8988T (cell line): ENCODE measurements around the gene UPB1.

Experiments used
- DNase-seq: peaks from one replicate; pipeline ENCODE4 v3.0.0; 2011

UPB1 gene

DNA sequence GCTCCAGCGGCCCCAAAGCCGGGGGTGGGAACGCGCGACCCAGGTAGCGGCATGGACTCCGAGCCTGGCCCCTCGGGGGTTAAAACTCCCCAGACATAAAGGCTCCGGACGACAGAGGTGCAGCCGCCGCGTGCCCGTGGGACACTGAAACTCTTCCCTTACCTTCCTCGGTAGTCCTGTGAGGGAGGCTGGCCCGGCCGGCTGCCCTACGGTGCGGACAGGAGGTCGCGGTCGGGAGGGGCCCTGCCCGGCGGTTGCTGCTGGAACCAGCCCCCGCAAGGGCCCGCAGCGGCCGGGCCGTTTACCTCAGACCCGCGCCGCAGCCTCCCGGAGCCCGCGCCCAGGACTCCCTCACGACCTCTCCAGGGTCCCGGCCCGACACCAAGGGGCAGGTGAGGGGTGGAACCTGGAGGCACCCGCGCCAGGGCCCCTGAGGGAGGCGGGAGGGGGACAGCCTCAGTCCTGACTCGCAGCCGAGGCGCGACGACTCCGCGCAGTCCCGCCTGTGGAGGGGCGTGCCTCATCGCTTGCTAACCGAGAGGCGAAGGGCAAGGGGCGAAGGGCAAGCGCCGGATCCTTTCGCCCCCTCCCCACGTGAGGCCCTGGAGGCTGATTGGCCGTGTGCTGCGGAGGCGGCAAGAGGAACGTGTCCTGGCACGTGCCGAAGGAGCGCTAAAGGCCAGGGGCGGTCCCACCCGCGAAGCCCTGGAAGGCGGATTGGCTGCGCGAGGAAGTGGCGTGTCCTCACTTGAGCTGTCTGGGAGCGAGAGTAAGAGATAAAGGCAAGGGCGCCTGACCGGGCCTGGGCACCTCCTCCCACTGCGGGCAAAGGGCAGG is at the start of gene UPB1:
Gene UPB1, plus strand, starts transcription at position 805 of the 837 bp plus-strand sequence. CDS start 72 bp downstream, outside the sequence.
- DNase-seq = no peak

DNA sequence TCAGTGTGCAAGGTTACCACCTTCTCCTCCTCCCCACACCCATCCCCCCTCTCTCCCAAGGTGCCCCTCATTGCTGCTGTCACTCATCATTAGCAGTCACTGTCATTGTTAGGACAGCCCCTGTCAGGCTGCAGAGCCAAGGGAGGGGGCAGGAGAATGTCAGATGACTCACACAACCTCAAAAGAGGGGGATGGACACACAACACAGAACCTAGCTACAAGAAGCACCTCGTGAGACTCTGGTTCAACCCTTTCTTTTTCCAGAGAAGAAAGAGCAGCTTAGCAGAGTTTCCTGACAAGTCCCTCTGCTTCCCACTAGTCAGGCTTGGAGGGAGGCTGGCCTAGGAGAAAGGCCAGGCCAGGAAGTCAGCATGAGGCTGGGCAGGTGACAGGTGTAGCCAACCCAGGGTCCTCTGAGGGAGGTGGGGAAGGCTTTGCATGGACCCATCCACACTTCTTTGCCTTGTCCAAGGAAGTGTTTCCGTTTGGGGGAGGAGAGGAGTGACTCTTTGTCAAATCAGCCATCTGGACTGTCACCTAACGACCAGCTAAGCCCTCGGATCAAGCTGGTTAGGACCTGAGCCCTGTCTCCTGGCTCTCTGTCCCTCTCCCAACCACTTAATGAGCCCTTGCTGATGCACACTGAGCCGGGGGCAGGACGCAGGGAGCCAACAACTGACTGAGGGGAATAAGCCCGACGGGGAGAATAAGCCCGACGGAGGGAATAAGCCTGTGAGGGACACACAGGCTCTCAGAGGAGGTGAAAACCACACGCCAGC is 49.5 kb upstream of the UPB1 start:
- no peak for DNase-seq

DNA sequence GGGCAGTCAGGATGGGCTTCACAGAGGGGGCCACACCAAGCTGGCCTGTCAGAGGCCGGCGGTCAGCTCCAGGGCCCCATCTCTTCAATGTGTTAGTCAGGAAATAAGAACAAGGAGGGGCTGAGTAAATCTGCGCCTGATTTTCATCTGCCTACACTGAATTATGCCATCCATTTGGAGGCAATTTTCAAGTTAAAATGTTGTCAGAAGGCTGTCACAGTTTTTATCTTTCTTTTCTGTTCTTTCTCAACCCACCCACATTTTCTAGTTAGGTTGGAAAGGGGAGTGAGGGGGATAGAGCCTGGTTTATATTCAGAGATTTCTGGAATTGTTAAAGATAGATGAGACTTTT is 48.9 kb upstream of the UPB1 start:
- DNase-seq = no peak

DNA sequence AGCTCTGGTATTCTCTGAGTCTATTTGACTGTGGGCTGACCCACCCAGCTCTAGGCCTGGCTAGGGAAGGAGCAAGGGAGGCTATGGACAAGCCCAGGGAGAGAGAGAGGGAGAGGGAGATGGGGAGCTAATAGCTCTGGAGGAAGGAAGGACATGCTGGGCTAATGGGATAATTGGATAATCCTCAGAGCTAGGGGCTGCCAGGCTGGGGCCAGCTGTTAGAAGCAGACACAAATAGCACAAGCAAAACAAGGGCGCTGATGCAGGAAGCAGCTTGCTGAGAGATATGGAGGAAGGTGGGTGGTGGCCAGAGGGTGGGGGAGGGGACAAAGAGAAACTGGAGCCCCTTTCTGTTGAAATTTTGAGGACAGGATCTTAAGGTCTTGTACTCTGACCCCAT is 44.5 kb upstream of the UPB1 start:
- no peak for DNase-seq

DNA sequence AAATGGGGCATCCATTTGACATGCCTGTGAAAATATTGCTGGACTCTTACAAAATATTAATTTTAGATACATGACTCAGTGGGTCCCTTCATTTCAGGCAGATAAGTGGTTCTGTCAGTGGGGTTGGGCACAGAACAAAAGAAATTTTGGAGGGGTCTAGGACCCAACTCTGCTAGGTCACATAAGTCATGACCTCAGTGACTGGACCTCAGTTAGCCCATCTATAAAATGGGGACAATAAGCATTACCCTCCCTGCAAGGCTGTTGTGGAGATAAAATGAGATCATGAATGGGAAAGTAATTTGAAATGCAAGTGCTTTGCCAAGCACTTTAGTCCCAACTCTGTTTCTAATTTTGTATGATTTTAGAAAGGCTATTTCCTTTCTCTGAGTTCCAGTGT is 44.0 kb upstream of the UPB1 start:
- DNase-seq = no peak

DNA sequence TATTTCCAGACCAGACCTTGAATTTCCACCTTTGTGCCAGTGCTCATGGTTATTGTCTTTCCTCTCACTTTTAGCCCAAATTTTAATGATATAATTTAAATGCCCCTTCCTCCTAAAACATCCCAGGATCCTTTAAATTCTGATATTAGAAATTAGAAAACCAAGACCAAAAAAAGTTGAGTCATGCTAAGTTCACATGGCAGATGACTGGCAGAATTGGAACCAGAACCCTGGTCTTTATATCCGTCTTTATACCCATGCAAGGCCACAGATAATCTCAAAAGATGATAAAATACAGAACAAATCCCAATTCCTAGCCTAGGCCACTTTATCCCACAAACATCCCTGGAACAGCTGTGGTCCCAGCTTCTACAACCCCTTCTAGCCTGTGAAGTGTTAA is 41.3 kb upstream of the UPB1 start:
- no peak for DNase-seq

DNA sequence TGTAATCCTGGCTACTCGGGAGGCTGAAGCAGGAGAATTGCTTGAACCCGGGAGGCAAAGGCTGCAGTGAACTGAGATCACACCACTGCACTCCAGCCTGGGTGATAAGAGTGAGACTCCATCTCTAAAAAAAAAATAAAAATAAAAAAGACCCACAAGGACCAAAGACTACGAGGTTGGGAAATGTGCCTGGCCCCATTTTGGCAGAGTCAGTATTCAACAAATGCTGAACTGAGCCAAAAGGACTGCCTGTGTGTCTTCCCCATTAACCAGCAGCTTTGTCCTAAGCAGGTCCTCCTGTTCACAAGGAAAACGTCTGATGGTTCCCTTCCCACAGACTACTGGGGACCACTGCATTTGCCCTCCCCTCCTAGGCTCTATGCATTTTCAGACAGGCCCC is 40.1 kb upstream of the UPB1 start:
- DNase-seq = no peak

DNA sequence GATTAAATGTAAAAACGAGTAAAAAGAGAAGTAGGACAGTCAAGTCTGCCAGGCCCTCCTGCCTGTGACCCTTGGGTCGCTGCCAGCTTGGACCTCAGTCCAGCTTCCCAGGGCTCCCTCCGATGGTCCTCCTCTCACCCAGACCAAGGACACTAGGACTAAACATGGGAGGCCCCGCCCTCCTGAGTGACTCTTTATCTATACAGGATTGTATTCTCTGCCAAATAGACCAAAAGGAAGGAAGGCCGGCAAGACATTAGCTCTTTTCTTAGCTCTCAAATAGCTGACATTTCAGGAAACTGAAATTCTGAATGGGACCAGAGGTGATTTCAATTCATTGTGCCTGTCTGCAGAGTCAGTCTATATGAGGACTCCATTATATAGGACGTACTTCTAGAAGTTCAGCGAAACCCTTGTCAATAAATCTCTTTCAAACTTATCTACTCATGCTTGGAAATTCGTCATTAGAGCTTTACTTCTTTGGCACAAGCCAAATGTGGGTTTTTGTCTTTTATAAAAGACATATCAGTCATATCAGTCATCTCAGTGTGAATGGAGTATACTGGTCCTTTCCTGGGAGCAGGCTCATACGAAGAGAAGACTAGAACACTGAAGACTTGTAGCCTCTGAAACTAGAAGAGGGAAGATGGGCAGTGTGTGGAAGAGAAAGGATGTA is 39.2 kb upstream of the UPB1 start:
- no peak for DNase-seq

DNA sequence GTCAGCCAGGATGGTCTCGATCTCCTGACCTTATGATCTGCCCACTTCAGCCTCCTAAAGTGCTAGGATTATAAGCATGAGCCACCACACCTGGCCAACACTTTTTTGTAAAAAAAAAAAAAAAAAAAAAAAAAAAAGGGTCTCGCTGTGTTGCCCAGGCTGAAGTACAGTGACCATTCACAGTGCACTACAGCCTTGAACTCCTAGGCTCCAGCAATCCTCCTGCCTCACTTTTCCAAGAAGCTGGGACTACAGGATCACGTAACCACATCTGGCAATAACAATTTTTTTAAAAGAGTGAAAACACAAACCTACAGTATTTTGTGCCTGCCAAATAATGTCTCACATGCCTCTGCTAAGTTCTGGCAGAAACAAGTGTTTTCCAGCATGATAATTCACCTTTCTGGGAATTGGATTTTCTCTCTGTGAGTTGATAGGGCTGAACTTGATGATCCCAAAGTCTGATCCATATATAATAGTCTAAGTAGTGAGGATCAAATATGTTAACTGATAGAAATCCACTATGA is 37.2 kb upstream of the UPB1 start:
- no peak for DNase-seq

DNA sequence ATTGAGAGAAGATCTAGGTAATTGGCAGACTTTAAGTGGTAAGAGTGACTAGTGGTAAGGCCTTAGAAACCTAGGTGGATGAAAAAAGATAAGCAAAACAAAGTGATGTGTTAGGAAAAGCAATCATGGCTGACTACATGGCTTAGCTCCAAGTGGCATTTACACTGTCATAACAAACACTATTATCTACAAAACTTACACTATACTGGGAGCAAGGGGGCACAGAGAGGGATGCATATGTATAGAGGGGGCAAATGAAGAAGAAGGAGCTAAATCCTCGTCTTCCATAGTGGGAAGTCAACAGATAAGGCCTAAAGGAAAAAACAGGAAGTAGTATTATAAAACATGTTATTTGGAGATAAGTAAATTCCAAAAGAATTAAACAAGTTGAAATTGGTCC is 35.2 kb upstream of the UPB1 start:
- no peak for DNase-seq

DNA sequence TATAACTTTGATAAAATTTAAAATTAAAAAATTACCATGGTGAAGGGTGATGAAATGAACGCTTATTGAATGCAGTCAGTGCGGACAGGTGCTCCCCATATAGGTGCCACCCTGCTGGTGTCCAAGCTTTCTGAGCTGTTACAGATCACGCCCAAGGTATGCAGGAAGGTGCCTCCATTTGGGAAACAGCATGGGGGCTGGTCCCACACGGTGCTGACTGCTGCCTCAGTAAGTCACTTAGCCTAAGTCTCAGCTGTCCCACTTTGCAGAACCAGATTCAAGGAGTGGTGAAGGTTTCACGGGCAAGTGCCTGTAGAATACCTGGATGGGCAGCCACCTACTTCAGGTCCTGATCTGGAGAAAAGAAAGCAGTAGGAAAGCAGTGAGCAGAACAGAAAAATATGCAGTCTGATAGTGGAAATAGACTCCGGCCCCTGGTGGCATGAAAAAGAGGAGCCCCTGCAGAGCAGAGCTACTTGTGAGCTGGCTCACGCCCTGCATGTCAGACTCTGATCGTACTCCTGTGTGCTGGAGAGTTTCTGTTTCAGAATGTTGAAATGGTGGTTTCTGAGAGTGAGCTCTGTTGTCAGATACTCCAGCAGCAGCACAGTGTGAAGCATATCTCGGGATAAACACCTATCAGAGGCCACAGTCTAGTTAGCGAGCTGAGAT is 34.6 kb upstream of the UPB1 start:
- no peak for DNase-seq

DNA sequence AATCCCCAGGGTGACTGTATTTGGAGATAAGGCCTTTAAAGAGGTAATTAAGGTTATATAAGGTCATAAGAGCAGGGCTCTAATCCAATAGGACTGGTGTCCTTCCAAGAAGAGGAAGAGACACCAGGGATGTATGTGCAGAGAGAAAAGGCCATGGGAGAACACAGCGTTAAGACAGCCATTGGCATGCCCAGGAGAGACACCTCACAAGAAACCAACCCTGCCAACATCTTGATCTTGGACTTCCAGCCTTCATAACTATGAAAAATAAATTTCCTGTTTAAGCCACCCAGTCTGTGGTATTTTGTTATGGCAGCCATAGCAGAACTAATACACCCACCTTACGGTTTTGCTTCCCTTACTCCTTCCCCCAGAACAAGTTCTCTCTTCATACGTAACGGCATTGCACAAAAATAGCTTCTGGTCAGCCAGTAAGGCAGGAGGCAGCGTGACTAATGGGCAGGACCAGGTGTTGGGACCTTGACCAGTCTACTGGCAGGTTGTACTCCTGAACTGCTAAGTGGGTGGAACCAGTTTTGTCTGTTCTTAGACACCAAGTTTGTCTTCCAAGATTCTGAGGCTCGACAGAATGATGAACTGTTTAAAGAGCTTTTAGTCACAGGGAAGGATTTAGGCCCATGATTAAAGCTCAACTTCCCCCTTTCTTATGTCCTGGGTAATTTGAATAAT is 31.9 kb upstream of the UPB1 start:
- no peak for DNase-seq

DNA sequence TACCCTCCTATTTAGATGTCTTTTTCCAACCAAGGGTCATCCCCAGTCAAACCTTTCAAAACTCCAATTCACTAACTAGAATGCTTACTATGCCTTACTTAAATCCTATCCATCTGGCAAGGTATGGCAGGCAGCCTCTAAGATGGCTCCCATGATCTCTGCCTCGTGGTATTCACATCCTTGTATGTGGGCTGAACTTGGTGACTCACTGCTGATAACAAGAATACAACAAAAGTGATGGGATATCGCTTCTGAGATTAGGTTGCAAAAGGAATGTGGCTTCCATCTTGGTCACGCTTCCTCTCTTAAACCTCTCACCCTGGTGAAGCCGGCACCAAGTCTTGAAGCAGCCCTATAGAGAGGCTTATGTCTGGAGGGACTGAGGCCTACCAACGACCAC is 29.6 kb upstream of the UPB1 start:
- DNase-seq = no peak

DNA sequence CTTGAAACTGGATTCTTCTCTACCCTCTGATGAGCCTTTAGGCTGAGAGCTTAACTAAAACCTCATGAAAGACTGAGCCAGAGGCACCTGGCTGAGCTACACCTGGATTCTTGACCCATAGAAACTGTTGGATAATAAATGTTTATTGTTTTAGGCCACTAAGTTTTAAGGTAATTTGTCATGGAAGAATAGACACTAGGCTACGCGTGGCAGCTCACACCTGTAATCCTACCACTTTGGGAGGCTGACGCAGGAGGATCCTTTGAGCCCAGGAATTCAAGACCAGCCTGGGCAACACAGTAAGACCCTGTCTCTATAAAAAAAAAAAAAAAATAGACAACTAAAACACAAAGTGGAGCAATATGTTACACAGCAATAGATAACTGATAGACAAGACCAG is 29.2 kb upstream of the UPB1 start:
- no peak for DNase-seq

DNA sequence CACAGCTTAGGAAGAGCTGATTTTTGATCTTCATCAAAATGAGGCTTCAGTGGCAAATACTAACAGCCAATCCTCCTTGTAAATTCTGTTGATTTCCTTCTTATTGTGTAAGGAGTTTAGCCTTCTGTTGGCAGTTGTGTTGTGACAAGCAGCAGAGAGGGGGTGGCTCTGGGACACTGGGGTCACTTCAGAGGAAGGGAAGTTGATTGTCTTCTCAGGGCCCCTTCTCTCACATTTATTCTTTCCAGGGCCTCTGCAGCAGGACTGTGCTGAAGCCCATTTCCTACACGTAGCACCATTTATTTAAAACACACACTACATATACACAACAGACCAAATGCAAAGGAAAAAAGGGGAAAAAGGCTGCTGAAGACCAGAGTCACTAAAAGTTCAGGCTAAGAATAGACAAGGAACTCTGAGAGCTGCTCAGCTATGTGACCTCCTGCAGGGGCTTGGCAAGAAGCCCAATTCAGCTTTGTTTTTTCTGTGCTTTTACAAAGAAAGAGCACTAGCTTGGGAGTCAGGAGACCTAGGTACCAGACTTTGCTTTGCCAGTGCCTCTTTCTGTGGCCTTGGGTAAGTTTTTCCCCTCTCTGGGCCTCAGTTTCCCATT is 28.3 kb upstream of the UPB1 start:
- no peak for DNase-seq

DNA sequence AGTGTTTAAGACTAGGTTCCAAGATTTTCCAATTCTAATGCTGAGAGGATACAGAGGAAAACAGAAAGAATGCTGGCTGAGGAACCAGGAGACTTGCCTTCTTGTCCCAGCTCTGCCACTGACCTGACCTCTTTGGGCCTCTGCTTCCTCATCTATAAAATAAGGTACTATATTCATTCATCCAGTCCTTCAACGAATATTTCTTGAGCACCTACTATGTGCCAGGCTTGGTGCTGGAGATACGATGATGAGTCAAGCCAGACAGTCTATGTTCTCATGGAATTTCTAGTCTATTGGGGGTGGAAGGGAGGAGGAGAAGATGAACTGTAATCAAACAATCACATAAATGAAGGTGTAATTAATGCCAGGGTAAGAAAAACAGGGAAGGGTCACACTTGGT is 27.8 kb upstream of the UPB1 start:
- DNase-seq = no peak

DNA sequence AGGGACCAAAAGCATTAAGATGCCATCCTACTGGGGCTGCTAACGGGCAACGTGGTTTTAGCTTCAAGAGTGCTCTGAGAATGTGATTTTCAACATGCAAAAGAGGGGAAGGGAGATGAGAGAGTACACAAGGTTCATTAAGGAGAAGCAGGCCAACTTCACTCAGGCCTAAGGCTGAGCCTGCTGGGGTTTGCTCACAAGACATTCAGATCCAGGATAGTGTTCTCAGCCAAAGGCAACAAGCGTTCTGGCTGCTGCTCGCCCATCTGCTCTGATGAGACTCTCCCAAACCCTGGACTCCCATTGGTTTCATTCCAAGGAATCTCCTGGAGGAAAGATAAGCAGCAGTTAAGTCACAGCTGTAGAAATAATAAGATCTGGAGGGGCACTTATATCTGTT is 23.6 kb upstream of the UPB1 start:
- DNase-seq = no peak

DNA sequence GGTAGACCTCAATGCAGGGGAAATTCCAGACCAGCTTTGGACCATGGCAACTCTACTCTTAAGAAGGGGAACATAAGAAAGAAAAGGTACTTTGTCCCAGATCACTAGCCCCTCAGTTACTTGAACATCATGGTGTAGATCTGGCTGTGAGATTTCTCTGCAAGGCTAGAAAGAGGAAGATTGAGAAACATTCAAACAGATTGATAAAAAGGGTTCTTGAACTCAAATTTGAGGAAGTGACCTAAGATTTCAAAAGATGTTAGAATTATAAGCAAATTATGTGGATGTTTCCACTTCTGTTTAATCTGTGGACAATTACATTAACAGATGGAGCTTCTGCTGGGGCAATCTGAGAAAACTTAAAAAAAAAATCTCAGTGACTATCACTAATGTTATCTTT is 21.8 kb upstream of the UPB1 start:
- no peak for DNase-seq

DNA sequence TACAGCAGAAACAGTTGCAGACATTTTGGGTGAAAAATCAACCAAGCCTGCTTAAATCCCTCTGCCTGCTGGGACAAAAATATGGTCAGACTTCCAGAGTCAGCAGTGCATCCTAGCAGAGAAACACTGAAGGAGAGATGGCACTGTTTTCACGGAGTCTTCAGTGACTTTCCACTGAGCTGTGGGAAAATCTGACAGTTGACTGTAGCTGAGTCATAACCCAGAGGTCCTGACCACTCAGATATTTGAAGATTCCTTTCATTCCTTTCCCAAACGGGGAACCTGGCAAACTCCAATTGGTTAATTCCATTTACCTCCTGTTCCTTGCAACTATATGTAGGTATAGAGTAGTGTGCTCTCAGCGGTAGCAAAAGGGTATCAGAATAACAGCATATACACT is 20.9 kb upstream of the UPB1 start:
- no peak for DNase-seq

DNA sequence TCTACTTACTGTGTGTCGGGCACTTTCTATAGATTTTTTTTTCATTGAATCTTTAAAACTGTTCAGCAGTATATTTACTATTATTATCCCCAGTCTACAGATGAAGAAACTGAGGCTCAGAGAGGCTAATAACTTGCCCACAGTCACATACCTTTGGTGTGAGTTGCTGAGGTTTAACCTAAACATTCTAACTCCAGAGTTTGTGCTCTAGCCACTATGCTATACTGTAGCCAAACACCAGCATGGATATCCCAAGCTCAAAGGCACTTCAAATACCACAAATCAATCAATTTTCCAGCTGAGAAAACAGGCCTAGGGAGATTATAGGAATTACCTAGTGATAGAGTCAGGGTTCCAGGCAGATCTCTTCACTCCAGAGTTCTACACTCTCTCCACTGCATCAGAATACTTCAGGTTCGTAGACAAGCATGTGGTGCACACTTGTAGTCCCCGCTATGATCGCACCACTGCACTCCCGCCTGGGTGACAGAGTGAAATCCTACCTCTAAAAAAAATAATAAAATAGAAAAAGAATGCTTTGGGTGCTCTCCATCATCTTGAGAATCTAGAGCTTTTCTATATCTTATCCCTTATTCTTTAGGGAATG is 20.4 kb upstream of the UPB1 start:
- no peak for DNase-seq

DNA sequence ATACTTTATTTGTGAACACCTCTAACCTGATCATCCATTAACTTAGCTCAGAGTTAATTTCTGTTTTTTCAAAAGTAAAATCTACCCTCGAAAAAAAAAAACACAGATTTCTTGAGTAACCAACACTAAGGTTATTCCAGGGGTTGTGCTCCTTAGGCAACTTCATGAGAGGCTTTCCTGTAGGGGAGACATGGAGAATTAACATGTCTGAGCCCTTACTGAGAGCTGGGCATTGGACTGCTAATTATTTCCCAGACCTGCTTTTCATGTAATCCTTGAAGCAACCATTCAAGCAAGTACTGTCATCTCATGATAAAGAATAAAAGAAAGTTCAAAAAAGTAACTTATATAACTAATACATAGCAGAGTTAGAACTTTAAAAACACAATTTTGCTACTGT is 13.5 kb upstream of the UPB1 start:
- DNase-seq = no peak

DNA sequence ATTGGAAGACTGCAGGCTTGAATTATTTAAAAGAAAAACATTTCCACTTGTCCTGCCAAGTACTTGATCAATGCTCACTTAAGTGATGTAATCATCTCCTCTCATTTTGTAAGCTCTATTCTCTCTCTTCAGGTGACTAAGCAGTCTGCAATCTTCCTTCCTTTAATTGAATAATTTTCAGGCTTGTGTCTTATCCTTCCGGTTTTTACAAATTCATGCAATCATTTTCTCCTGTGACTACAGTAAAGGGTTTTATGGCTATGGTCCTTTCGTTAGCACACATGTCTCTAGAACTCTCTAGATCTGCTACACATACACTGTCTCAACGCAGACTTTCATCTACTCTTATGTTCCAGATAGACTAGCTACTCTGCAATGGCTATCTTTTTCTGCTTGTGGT is 12.6 kb upstream of the UPB1 start:
- DNase-seq = no peak
